H1 (cell line): ENCODE data around the gene ERC1. TPM values are rescaled to one million over a fixed set of nuclear protein-coding genes. Genes with fewer than 3 reads are reported as not detected.

Experiments used
- CBX5 ChIP-seq: fragments of 300-800, 300-1000 bp; sonication (generic); IDR thresholded peaks from 2 replicates; pipeline ENCODE4 v1.7.1; 2016; ENCODE audit warnings: antibody characterized with exemption, low read length, low read depth
- MAFK ChIP-seq: IDR thresholded peaks from 2 replicates; pipeline ENCODE4 v1.6.1; 2012; ENCODE audit warnings: low read depth, mild to moderate bottlenecking, improper control_type of control experiment, low read length
- polyA plus RNA-seq, 7 experiments: library from polyadenylated mRNA; depleted of rRNA in 3 of 7; stranded (reverse) in 5 of 7; unstranded in 2 of 7; fragments of >200 nt in 5 of 7; fragments of 200-250 nt in 2 of 7; gene quantifications; 1 replicate in 5 of 7; 2 replicates in 1 of 7; 4 replicates in 1 of 7; pipeline versions ENCODE4 v1.2.1 to v1.2.3, GENCODE V29; 2011 to 2013; ENCODE audit warnings: missing spikeins in 2 of 7, mixed read lengths in 2 of 7
- total RNA-seq: library from RNA; stranded (reverse); fragmentation: NEBNext Ultra II Directional; extraction: Animal tissue kit (Norgen Biotek cat#: 25700); gene quantifications from 2 replicates; pipeline ENCODE4 v1.2.1, GENCODE V29; 2021

Gene ERC1
- total and polyA plus RNA-seq, 2 of the 8 experiments (the other 6 are each of a cell fraction or from before 2014, with no cell fraction given) = 7.8 to 45.7 TPM

DNA sequence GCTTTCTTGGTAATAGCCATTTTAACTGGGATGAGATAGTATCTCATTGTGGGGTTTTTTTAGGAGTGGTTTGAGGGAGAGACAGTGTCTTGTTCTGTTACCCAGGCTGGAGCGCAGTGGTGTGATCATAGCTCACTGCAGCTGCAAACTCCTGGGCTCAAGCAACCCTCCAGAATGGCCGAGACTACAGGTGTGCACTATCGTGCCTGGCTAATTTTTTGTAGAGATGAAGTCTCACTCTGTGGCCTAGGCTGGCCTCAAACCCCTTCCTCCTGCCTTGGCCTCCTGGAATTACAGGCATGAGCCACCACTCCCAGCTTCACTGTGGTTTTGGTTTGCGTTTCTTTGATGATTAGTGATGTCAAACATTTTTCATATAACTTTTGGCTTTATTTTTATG lies 293.6 kb downstream of the ERC1 start (continued):
- no peak for TF ChIP-seq MAFK
- TF ChIP-seq CBX5 = no peak
